Embryonic facial prominence (tissue), 1 donor: ENCODE measurements around the gene CA7.
A peak's percentile ranks its signal among the peaks of the same experiment; 100 is the strongest.
"Not testable (repeated sequence)": the region's sequence is repeated elsewhere in the genome, so short reads cannot be mapped to it uniquely, and the experiment has no call there.

Source experiments
- DNase-seq: peaks from one replicate; pipeline ENCODE4 v3.0.0-alpha.2; 2016; ENCODE audit errors: extremely low spot score

The CA7 gene

DNA sequence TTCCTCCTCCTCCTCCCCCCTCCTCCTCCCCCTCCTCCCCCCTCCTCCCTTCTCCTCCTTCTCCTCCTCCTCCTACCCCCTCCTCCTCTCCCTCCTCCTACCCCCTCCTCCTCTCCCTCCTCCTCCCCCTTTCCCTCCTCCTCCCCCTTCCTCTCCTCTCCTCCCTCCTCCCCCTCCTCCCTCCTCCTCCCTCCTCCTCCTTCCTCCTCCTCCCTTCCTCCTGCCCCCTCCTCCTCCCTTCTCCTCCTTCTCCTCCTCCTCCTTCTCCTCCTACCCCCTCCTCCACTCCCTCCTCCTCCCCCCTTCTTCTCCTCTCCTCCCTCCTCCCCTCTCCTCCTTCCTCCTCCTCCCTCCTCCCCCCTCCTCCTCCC is 29.5 kb downstream of the CA7 start:
- DNase-seq, result no peak

DNA sequence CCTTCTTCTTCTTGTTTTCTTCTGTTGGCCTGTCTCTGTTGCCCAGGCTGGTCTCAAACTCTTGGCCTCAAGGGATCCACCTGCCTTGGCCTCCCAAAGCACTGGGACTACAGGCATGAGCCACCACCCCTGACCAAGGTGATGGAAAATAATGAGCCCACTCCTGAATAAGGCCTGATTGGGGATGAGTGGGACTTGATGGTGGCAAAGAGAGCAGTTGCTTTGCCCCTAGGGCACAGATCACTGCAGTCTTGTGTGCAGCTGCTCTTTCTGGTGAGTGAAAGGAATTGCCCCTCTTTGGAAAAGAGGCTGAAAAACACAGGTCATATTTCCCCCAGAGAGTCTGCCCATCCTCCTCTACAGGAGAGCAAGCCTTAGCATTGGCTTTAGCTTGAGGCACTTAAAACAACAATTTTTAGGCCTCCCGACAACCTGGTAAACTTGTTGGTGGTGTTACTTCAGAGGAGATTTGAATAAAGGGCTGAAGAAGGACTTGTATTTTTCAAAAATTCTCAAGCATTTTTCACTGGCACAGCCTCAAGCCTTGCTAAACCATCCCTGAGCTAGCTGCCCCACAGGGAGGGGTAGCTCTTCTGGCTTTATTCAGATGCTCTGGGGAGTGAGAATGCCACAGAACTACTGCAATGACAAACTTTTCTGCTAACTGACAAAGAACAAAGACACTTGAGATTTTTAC is 30.0 kb downstream of the CA7 start:
- no peak for DNase-seq

DNA sequence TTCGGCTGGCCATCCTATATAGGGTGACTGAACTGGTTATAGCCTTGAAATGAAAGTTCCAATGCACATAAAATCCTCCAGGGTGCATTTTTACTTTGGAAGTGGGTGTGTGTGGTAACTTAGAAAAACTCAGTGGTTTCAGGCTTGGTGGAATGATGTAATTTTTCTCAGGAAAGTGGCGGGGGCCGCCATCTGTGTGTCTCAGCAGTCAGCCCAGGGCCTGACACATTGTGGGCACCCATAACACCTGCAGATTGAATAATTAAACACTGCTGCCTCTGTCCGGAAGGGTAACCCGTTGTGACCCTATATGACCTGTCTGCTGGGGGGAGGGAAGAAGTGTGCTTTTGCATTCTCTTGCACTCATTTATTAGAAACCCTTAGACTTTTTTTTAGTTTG is 33.9 kb downstream of the CA7 start:
- no peak for DNase-seq

DNA sequence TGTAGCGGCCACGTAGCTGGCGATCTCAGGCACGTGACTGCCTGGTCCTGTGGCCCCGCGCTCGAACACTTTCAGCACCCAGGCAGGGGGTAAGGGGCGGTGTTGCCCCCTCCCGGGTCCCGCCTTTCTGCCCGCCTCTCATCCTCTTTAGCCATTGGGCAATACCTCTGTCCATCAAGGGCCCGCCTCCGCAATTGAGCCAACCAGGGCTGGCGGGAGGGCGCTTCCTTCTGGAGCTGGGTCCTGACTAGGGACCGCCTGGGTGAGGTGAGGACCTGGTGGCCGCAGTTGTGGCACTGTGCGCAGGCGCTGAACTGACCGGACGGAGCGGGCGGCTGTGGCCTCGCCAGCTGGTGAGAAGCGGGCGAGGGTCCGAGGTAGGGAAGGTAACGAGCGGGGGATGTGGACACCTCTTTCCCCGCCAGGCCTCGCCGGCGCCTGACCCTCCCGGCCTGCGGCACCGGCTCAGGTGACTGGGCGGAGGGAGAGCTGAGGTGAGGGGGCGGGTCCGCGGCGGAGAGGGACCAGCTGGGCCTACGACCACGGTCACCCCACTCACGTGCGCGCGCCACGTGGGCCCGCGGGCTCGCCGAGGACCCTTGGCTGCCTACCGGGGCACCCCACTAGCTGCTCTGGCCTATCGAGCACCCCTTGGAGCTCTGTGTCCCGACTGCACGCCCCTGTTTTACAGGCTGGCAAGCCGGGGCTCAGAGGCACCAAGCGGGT is 36.2 kb downstream of the CA7 start, which contains the start of gene PDP2:
TSS of gene PDP2 (plus strand) at position 228 of the 726 bp plus-strand sequence. CDS start 3,770 bp downstream, outside the sequence.
- peak; percentile 83 for DNase-seq

DNA sequence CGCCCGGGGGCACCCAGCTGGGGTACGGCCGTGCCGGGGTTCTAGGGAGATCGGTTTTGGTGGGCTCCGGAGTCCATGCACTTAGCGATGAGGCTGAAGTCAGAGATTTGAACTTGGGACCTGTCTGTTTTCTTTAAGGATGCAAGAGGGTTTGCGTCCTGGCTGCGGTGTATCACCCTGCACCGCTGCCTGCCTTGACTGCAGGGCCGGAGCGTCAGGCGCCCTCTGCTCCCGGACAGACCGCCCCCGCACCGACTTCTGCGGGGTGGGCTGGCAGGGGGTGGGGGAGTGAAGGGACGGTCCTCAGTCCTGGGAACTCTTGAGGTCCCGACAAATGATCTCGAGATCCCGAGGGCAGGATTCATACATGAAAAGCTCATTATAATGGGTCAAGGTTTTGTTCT is 36.8 kb downstream of the CA7 start:
- DNase-seq, result no peak

DNA sequence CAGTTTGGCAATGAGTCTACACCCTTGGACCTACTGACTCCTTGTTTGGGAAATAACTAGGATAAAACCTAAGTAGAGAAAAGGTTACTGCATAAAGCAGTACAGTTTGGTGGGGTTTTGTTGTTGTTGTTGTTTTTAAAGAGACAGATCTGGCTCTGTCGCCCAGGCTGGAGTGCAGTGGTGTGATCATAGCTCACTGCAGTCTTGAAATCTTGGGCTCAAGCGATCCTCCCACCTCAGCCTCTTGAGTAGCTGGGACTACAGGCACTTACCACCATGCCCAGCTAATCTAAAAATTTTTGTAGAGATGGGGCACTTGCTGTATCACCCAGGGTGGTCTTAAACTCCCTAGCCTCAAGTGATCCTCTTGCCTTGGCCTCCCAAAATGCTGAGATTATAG is 37.3 kb downstream of the CA7 start:
- DNase-seq, result no peak

DNA sequence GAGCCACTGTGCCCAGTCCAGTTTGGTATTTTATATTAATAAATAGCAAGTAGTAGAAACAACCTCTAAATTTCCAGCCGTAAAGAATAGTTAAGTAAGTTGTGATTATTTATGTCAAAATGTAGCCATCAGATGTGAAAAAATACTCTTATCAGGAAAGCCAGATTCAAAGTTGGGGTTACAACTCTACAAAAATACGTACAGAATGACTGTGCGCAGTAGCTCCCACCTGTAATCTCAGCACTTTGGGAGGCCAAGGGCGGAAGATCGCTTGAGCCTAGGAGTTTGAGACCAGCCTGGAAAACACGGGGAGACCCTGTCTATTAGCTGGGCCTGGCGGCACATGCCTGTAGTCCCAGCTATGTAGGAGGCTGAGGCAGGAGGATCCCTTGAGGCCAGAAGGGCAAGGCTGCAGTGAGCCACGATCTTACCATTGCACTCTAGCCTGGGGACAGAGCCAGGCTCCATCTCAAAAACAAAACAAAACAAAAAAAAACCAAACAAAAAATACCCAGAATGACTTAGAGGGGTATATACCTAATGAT is 37.8 kb downstream of the CA7 start:
- no peak for DNase-seq

DNA sequence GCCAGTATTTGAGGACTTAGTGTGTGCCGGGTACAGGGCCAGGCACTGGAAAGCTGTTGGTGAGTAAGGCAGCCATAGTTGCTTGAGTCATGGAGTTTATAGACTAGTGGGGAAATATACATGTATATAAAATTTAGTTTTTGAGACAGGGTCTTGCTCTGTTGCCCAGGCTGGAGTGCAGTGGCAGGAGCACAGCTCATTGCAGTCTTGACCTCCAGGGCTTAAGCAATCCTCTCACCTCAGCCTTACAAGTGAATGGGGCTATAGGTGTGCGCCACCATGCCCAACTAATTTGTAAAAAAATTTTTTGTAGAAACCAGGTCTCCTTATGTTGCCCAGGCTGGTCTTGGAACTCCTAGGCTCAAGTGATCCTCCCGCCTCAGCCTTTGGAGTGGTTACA is 38.5 kb downstream of the CA7 start:
- DNase-seq, result no peak

DNA sequence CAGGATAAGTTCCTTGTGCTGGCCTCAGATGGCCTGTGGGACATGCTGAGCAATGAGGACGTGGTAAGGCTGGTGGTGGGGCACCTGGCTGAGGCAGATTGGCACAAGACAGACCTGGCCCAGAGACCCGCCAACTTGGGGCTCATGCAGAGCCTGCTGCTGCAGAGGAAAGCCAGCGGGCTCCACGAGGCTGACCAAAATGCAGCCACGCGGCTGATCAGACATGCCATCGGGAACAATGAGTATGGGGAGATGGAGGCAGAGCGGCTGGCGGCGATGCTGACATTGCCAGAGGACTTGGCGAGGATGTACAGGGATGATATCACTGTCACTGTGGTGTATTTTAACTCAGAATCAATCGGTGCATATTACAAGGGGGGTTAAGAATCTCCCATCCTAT is 41.3 kb downstream of the CA7 start:
- no peak for DNase-seq

DNA sequence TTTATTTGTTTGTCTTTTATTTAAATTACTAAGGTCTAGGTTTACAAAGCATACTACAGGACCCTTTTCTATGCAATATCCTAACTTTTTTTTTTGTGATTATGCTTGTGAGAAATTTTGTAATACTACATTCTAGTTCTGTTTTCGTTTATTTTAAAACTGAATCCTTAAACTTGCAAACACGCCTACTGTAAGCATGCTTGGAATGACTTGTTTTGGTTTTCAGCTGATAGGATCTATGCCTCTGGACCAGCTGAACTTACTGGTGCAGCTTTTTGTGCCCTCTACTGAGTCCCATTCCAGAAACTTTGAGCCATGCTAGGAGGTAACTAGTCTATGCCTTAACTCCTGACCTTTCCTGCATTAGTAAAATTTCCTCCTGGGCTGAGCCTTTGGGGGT is 42.1 kb downstream of the CA7 start:
- no peak for DNase-seq

DNA sequence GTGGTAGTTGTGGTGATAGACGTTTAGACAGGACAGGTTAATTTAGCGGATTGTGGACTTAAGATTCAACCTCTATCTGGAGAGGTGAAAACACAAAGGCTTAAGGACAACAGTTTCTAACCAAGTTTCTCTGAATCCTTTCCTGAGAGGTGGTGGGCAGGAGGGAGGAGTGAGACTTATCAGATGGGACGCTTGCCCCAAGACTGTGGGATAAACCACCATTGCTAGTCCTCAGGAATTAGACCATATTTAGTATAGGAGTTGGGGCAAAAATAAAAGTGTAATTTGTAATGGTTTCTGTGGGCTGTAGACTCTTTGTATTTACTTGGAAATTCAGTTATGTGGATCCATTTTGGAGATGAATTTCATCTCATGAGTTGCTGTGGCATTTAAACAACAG is 42.7 kb downstream of the CA7 start:
- DNase-seq, result no peak

DNA sequence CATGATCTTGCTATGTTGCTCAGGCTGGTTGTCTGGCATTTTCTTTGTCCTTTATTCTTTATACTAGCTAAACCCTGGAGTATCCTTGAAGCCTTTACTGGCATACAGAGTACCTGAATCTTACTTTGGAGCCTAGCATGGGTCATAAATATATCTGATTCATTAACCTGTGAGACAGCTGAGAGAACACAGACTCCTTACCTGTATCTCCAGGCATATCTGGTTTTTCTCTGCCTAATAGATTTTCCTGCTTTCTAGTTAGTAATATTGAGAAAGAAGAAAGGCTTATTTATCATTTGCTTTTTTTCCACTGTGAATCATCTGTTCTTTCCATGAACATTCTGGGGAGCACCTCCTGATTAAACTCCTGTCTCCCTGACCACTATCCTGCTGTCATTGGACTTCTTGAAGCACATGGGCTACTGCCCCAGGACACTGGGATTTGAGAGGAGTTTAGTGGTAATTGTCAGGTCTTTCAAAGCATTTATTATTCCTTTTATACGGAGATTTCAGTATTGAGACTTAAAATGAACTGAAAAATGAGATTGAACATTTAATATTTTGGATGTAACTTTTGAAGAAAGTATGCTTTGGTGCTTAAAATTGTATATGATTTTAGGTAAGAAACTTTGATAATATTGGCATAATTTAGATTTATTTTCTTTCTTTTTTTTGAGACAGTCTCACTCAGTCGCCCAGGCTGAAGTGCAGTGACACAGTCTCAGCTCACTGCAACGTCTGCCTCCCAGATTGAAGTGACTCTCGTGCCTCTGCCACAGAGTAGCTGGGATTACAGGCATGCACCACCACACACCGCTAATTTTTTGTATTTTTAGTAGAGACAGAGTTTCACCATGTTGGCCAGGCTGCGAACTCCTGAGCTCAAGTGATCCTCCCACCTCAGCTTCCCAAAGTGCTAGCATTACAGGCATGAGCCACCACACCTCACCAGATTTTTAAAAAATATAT is 44.7 kb downstream of the CA7 start:
- no peak for DNase-seq

DNA sequence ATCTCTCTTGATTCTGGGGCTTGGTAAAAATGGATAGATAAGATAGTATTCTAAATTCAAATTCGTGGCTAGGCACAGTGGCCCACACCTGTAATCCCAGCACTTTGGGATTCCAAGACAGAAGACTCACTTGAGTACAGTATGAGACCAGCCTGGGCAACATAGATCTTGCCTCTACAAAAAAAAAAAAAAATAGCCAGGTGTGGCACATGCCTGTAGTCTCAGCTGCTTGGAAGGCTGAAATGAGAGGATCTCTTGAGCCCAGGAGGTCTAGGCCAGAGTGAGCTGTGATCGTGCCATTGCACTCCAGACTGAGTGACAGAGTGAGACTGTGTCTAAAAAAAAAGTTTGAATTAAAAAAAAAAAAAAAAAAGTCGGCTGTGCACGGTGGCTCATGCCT is 45.4 kb downstream of the CA7 start:
- DNase-seq, result no peak

DNA sequence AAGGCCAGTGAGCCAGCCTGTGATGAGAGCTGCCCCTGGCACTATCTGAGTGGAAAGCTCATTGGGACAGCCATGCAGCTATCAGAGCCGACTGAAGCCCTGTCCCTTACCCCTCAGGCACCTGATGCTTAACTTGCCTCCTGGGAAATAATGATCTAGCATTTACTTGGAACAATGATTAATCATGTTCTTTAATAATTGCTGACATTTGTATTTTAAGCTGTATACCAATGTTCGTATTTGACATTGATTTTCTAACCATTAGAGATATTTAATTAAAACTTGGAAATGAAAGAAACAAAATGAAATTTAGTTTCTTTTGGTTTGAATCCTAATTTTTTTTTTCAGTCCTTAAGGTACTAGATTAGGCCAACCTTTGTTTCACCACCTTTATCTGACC is 46.6 kb downstream of the CA7 start:
- DNase-seq, result no peak

DNA sequence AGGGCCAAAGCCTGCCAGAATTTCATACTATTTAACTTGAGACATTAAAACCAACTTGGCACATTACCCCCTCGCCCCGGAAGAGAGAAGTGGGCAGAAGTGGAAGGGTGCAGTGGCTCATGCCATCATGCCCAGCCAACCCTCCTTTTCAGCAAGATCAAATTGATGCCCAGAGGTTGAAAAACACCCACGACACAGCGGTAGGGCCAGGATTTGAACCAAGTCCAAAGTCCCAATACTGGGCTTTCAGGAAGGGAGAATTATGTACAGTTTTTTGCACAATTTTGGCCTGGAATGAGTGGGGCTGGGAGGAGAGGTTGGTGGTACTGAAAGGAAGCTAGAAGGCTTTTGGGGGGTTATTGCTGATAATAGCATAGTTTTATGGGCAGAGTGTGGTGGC is 47.1 kb downstream of the CA7 start:
- no peak for DNase-seq

DNA sequence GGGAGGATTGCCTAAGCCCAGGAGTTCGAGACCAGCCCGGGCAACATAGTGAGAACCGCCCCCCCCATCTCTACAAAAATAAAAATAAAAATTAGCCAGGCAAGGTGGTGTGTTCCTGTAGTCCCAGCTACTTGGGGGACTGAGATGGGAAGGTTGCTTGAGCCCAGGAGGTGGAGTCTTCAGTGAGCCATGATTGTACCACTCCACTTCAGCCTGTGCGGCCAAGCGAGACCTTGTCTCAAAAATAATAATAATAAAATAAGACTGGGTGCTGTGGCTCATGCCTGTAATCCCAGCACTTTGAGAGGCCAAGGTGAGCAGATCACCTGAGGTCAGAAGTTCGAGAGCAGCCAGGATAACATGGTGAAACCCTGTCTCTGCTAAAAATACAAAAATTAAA is 47.6 kb downstream of the CA7 start:
- no peak for DNase-seq

DNA sequence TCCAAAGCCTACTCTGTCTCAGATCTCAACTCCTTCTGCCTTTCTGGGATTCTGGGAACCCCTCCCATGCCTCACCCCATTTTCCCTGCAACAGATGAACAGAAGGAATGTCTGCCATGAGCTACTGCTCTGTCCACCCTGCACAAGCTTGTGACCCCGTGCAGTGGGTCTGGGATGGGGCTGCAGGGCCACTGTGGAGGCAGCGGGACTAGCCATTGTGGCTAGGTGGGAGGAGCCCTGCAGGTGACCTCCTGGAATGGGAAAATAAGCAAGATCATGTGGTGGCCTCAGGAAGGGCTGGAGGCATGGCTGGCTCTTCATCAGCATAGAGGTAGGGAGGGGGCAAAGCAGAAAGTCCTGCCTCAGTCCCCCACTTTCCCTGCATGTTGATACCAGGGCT is 49.8 kb downstream of the CA7 start:
- no peak for DNase-seq

DNA sequence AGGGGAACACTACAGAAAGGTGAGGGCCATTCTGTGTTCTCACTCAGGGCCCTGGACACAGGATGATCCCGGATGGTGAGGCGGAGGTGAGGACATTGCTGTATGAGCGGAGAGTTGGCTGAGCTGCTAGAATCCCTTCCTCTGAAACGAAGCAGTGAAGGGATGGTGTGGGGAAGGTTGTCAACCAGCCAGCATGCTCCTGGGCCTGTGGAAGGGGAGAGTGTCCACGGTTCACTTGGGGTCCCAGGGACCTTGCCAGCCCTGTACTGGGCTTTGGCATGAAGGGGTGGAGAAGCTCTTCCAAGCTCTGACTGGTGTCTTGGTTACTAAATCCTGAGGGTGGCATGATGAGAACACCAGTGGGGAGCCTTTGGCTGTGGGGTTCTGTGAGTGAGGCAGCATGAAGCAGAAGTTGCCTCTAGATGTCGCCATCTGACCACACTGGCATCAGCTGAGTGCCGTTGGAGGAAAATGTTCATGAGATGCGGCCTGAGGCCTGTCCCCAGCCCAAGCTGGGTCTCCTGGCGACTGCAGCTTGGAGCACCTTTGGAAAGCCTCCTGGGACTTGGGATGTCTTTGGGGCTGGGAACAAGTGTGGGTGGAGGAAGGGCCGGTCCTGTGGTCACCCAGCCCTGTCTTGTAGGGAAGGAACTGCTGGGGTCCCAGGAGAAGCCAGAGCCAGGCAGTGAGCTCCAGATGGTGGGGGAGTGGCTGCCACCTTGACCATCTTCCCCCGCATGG is 50.9 kb downstream of the CA7 start:
- no peak for DNase-seq

DNA sequence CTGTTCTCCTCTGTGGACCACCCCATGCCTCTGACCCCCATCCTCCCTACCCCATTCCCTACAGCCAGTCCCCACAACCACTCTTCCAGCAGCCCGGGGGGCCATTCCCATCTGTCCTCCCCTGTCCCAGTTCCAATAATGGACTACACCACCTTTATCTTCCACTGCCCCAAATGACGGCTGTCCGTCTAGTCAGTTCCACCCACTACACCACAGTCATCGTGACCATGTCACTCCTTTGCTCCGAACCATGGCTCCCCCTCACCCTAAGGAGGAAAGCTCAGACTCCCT is 51.4 kb downstream of the CA7 start:
- DNase-seq, result no peak

DNA sequence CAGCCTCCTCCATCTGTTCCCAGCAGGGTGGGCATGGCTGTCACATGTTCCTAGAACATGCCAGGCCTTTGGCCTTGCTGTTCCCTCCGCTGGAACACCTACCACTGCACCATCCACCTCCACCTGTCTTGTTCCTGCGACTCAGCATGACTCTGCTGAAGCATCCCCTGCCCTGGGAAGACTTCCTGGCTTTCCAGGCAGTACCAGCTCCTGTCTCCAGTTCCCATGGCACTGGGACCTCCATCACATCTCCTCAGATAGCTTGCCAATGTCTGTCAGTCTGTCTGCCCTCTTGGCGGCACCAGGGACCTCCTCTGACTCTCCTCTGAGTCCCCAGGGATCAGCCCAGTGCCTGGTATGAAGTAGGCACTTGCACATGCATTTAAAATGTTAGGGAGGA is 51.8 kb downstream of the CA7 start:
- no peak for DNase-seq

DNA sequence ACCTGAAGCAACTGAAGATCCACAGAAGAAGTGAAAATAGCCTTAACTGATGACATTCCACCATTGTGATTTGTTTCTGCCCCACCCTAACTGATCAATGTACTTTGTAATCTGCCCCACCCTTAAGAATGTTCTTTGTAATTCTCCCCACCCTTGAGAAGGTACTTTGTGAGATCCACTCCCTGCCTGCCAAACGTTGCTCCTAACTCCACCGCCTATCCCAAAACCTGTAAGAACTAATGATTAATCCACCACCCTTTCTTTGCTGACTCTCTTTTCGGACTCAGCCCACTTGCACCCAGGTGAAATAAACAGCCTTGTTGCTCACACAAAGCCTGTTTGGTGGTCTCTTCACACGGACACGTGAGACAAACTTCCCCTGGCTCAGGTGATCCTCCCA is 52.5 kb downstream of the CA7 start:
- DNase-seq, result not testable (repeated sequence)

DNA sequence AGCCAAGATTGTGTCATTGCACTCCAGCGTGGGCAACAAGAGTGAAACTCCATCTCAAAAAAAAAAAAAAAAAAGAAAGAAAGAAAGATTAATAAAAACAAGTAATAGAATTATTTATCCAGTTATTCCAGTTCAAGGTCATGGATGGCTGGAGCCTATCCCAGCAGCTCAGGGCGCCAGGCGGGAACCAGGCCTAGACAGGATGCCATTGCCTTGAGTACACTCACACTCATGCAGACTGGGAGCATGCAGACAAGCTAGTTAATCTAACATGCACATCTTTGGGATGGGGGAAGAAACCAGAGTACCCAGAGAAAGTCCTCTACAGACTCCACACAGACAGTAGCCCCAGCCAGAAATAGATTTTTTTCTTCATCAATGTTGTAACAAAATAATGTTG is 54.0 kb downstream of the CA7 start:
- DNase-seq, result no peak
